Fibroblast of villous mesenchyme (primary cell): ENCODE measurements around the gene LRRN4. TPM values are rescaled to one million over a fixed set of nuclear protein-coding genes. Genes with fewer than 3 reads are reported as not detected.

Source experiments
- DNase-seq: peaks from one replicate; pipeline ENCODE4 v3.0.0-alpha.2; 2010; ENCODE audit warnings: low read depth
- H3K4me3 ChIP-seq: 2 replicates; pipeline ENCODE4 v1.5.1; 2011; ENCODE audit warnings: low read depth, mild to moderate bottlenecking, low read length
- CTCF ChIP-seq: IDR thresholded peaks from 2 replicates; pipeline ENCODE4 v1.5.1; 2012; ENCODE audit warnings: low read depth, mild to moderate bottlenecking, low read length; ENCODE audit not compliant: insufficient read depth
- total RNA-seq: library from RNA; depleted of rRNA; stranded (reverse); fragments of >200 nt; gene quantifications from 2 replicates; pipeline ENCODE4 v1.2.3, GENCODE V29; 2012

The LRRN4 gene
- total RNA-seq, 1 donor, result not detected

- TF ChIP-seq CTCF, result no peak
- DNase-seq, result no peak
- no peak overlapping the region for H3K4me3 ChIP-seq
These were observed 40.7 kb upstream of the LRRN4 start for GRCh38 chr20:6094565-6094964.

GRCh38 chr20:6094063-6094462, 40.2 kb upstream of the LRRN4 start:
- H3K4me3 ChIP-seq, result no peak overlapping the region
- no peak for TF ChIP-seq CTCF
- no peak for DNase-seq

DNA sequence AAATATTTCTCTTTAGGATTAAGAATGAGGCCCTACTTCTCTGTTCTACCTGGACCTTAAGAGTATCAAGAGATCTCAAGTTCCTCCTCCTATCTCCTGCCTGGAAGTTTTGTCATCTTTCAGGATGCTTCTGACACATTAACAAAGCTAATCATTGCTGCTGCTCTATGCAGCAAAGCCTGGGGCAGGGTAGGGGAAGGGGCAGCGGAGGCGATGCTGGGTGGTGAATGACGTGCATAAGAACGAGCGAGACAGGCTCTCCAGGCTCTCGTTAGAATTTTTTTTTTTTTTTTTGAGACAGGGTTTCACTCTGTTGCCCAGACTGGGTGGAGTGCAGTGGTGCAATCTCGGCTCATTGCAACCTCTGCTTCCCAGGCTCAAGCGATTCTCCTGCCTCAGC, 37.8 kb upstream of the LRRN4 start:
- DNase-seq, result no peak
- TF ChIP-seq CTCF, result no peak
- H3K4me3 ChIP-seq, result no peak overlapping the region

GRCh38 chr20:6086868-6087267, 33.0 kb upstream of the LRRN4 start:
- H3K4me3 ChIP-seq, result no peak overlapping the region
- DNase-seq, result no peak
- no peak for TF ChIP-seq CTCF

GRCh38 chr20:6083926-6084325, 30.1 kb upstream of the LRRN4 start:
- no peak for TF ChIP-seq CTCF
- no peak overlapping the region for H3K4me3 ChIP-seq
- DNase-seq, result no peak

GRCh38 chr20:6081236-6081635, 27.4 kb upstream of the LRRN4 start:
- no peak for TF ChIP-seq CTCF
- no peak for DNase-seq
- H3K4me3 ChIP-seq, result no peak overlapping the region

GRCh38 chr20:6079016-6079415, 25.2 kb upstream of the LRRN4 start:
- no peak for TF ChIP-seq CTCF
- no peak overlapping the region for H3K4me3 ChIP-seq
- DNase-seq, result no peak
